ENCODE results near the gene ADAMTS18. TPM values are rescaled to one million over a fixed set of nuclear protein-coding genes. Genes with fewer than 3 reads are reported as not detected.

The ADAMTS18 gene
- total and polyA plus RNA-seq, 9 of the 15 experiments (the other 6 are each of a cell fraction or from before 2014, with no cell fraction given): not detected

DNA sequence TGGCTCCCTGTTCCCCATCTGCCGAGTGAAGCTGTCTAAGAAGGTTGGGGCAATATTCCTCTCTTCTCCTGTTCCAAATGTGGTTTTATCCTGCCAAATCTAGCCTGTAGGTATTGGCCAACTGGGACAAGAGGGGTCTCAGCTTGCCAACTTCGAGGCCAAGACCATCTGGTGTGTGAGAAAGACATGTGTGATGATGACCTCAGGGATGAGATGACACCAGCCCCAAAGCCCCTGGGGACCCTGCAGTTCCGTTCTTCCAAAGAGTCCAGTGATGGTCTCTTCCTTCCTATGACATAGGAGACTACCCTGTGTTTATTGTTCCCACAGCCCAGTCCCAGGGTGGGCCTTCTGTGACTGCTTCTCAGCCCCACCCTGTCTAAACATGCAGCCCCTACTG is 34.8 kb upstream of the ADAMTS18 start:
- Histone ChIP-seq H3K4me3 (no peak overlapping the region), H3K27me3 (ENCODE audit: control insufficient read depth in 2 of 2, insufficient read depth in 2 of 2, low read length in 2 of 2) (no peaks in the 10 kb centered on the region), H3K9me3 (replicated peaks; ENCODE audit: control insufficient read depth, insufficient read depth, low read depth, low read length) (no peaks in the 10 kb centered on the region), H3K79me2 (ENCODE audit: control insufficient read depth, insufficient read depth, low read length) (no peaks in the 10 kb centered on the region), H3K36me3 (ENCODE audit: control insufficient read depth, insufficient read depth, low read length) (no peaks in the 10 kb centered on the region), H3K4me2 (ENCODE audit: insufficient read depth, low read length) (no peak overlapping the region), H3K4me1 (replicated peaks in 1 of 2; ENCODE audit: control insufficient read depth in 2 of 2, insufficient read depth in 2 of 2, low read length in 2 of 2) (no peaks in the 10 kb centered on the region), H2AFZ (ENCODE audit: low read depth, low read length) (no peak overlapping the region), H4K20me1 (replicated peaks; ENCODE audit: control insufficient read depth, insufficient read depth, low read length) (no peaks in the 10 kb centered on the region), H3K9ac (ENCODE audit: insufficient read depth in 1 of 2, low read depth in 2 of 2, low read length in 2 of 2) (no peak overlapping the region), H3K9me1 (ENCODE audit: control insufficient read depth, insufficient read depth, low read length) (no peaks in the 10 kb centered on the region), H3K27ac (ENCODE audit: extremely low read depth, low read depth, low read length) (no peak overlapping the region)
- no peak for FAIRE-seq
- in situ Hi-C loops (cut with MboI) (no loop called here), intact Hi-C loops (cut with micrococcal nuclease) (no loop called here)
- CTCF ChIA-PET (ENCODE audit: low intra/inter-chr PET ratio): no interaction called here
- 0% methylated on average over 3 of the region's 3 CpGs for WGBS (ENCODE audit: insufficient coverage, low coverage, missing lambda C conversion rate)
- no peak for DNase-seq (ENCODE audit: extremely low read depth in 1 of 4, low spot score in 3 of 4)
- POLR2A ChIA-PET: no interaction called here
- ATAC-seq: no peak
- no TSS peak for BruUV-seq (replicated peaks)
- TF ChIP-seq E2F8 (IDR thresholded peaks at IDR 0.05; ENCODE audit: low read depth, partially characterized antibody) (no peak), RB1 (IDR thresholded peaks at IDR 0.05; ENCODE audit: low read depth) (no peak), SIN3B (IDR thresholded peaks at IDR 0.05; ENCODE audit: low read depth) (no peak), PTTG1 (tag; IDR thresholded peaks at IDR 0.05; ENCODE audit: low read depth) (no peak), PTBP1 (IDR thresholded peaks at IDR 0.05; ENCODE audit: low read depth, low read length) (no peak), TBL1XR1 (IDR thresholded peaks at IDR 0.05; ENCODE audit: low read length in 2 of 2) (no peak), LARP7 (IDR thresholded peaks at IDR 0.05) (no peak), SAFB2 (IDR thresholded peaks at IDR 0.05; ENCODE audit: borderline replicate concordance, low read depth, low read length, severe bottlenecking) (no peak), ZNF668 (CRISPR knock-in tag; IDR thresholded peaks at IDR 0.05) (no peak), ETV6 (IDR thresholded peaks at IDR 0.05; ENCODE audit: borderline replicate concordance in 1 of 2, low read depth in 2 of 2, low read length in 1 of 2) (no peak), ETV6 (CRISPR knock-in tag; IDR thresholded peaks at IDR 0.05; ENCODE audit: borderline replicate concordance) (no peak), CREB3 (tag; conservative IDR thresholded peaks at IDR 0.05; ENCODE audit: low read depth) (no peak), MCM3 (IDR thresholded peaks at IDR 0.05) (no peak), ZNF232 (CRISPR knock-in tag; IDR thresholded peaks at IDR 0.05) (no peak)
- TF ChIP-seq, protein P1, sequence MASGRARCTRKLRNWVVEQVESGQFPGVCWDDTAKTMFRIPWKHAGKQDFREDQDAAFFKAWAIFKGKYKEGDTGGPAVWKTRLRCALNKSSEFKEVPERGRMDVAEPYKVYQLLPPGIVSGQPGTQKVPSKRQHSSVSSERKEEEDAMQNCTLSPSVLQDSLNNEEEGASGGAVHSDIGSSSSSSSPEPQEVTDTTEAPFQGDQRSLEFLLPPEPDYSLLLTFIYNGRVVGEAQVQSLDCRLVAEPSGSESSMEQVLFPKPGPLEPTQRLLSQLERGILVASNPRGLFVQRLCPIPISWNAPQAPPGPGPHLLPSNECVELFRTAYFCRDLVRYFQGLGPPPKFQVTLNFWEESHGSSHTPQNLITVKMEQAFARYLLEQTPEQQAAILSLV (tag; IDR thresholded peaks at IDR 0.05): no peak
- TF ChIP-seq, protein P2, sequence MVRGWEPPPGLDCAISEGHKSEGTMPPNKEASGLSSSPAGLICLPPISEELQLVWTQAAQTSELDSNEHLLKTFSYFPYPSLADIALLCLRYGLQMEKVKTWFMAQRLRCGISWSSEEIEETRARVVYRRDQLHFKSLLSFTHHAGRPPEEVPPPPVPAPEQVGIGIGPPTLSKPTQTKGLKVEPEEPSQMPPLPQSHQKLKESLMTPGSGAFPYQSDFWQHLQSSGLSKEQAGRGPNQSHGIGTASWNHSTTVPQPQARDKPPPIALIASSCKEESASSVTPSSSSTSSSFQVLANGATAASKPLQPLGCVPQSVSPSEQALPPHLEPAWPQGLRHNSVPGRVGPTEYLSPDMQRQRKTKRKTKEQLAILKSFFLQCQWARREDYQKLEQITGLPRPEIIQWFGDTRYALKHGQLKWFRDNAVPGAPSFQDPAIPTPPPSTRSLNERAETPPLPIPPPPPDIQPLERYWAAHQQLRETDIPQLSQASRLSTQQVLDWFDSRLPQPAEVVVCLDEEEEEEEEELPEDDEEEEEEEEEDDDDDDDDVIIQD (CRISPR knock-in tag; IDR thresholded peaks at IDR 0.05): no peak
- TF ChIP-seq, protein P3, sequence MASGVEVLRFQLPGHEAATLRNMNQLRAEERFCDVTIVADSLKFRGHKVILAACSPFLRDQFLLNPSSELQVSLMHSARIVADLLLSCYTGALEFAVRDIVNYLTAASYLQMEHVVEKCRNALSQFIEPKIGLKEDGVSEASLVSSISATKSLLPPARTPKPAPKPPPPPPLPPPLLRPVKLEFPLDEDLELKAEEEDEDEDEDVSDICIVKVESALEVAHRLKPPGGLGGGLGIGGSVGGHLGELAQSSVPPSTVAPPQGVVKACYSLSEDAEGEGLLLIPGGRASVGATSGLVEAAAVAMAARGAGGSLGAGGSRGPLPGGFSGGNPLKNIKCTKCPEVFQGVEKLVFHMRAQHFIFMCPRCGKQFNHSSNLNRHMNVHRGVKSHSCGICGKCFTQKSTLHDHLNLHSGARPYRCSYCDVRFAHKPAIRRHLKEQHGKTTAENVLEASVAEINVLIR (CRISPR knock-in tag; IDR thresholded peaks at IDR 0.05): no peak
